Activated naive CD8-positive, alpha-beta T cell treated with anti-CD3 and anti-CD28 coated beads for 36 hours (primary cell): ENCODE measurements around the gene GUF1. TPM values are rescaled to one million over a fixed set of nuclear protein-coding genes. Genes with fewer than 3 reads are reported as not detected.

Source experiments
- DNase-seq: peaks from one replicate; pipeline ENCODE4 v3.0.0; 2021
- H3K27ac Mint-ChIP-seq: one replicate; pipeline ENCODE4 v1.8.0; 2022; ENCODE audit warnings: mild to moderate bottlenecking, moderate library complexity, mixed read lengths
- H3K27me3 Mint-ChIP-seq: one replicate; pipeline ENCODE4 v1.8.0; 2022; ENCODE audit warnings: mild to moderate bottlenecking, mixed read lengths
- H3K36me3 Mint-ChIP-seq: one replicate; pipeline ENCODE4 v1.8.0; 2021; ENCODE audit warnings: mild to moderate bottlenecking, mixed read lengths
- H3K4me1 Mint-ChIP-seq: one replicate; pipeline ENCODE4 v1.8.0; 2021; ENCODE audit warnings: mixed read lengths
- H3K4me3 Mint-ChIP-seq: one replicate; pipeline ENCODE4 v1.8.0; 2022; ENCODE audit warnings: mild to moderate bottlenecking, moderate library complexity, mixed read lengths
- H3K9me3 Mint-ChIP-seq: one replicate; pipeline ENCODE4 v1.8.0; 2022; ENCODE audit warnings: mixed read lengths
- total RNA-seq, 2 experiments: library from RNA; stranded (reverse); gene quantifications; one replicate each; pipeline ENCODE4 v1.2.3, GENCODE V29; 2021

Gene GUF1
- total RNA-seq = 10 to 100 TPM; 52.2 to 54.1 TPM

DNA sequence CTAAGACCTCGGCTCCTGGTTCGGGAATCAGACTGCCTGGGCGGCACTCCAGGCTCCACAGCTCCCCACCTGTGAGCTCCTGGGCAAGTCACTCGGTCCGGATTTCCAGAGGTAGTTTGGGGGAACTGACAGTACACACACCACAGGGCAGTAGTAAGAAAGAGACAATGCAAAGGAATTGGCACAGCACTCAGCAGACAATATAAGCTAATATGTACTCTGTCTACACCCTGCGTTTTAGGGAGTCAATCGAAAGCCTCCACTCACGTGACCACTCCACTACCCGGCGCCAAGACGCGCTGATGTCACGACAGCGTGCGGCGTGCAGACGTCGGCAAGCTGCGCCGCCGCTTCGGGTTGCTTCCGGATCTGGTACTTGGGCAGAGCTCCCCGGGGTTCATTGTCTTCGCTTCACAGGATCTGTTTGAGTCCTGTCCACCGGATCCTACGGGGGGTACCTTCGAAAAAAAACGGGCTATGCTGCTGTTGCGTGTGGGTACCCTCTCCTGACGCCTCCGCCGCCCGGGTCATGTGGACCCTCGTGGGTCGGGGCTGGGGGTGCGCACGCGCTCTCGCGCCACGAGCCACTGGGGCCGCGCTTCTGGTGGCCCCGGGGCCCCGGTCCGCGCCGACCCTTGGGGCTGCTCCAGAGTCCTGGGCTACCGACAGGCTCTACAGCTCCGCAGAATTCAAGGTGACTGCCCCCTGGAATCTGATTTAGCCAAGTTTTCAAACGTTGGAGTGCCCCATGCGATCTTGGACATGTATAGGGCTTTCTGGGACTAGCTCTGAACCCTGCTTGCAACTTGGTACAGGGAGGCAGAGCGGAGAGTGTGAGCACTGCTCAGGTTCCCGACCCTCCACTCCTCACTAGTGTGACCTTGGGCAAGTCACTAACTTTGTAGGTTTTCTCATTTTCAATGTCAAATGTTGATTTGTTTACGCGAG, at the start of gene GUF1:
Gene GUF1 (plus strand): TSS at position 327 of the 948 bp plus-strand sequence. CDS start 203 bp downstream, at position 530.
- peaks cover 13% of the 10 kb centered on the region for H3K36me3 Mint-ChIP-seq
- H3K9me3 Mint-ChIP-seq = no peaks in the 10 kb centered on the region
- H3K27ac Mint-ChIP-seq = peak within 1 kb of the TSS; percentile 97
- H3K27me3 Mint-ChIP-seq = no peaks in the 10 kb centered on the region
- DNase-seq = peak; percentile 88
- H3K4me1 Mint-ChIP-seq = peaks cover 26% of the 10 kb centered on the region
- H3K4me3 Mint-ChIP-seq = peak within 1 kb of the TSS; percentile 97

- Mint-ChIP-seq H3K27ac (no peak overlapping the region), H3K36me3 (no peaks in the 10 kb centered on the region)
Observed at GRCh38 chr4:44629280-44629866, 48.8 kb upstream of the GUF1 start.

DNA sequence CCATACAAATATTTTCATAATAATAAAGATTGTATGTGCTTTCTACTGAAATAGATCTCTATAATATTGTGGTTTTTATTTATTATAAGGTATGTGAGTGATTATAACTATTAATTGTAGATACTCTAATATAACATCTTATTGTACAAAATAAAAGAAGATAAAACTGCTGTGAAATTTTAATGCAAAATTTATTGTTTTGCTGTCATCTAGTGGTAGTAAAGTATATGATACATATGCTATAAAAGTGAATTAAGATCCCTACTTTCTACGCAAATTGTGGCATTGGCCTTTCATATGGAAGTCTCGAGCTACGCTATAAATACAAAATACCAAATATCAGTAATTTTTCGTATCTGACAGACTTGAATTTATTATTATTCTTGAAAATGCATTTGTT, 46.1 kb upstream of the GUF1 start:
- Mint-ChIP-seq H3K9me3 (no peaks in the 10 kb centered on the region), H3K27ac (no peak overlapping the region), H3K36me3 (no peaks in the 10 kb centered on the region), H3K4me3 (no peak overlapping the region), H3K4me1 (peaks cover 1% of the 10 kb centered on the region), H3K27me3 (peaks cover 13% of the 10 kb centered on the region)
- DNase-seq = no peak

More at GRCh38 chr4:44629280-44629866, 48.8 kb upstream of the GUF1 start:
- no peak overlapping the region for H3K4me3 Mint-ChIP-seq
- H3K9me3 Mint-ChIP-seq = no peaks in the 10 kb centered on the region
- peak; percentile 17 for DNase-seq
- H3K4me1 Mint-ChIP-seq = peaks cover 1% of the 10 kb centered on the region
- H3K27me3 Mint-ChIP-seq = peaks cover 5% of the 10 kb centered on the region

- Mint-ChIP-seq H3K4me3 (no peak overlapping the region), H3K27ac (no peak overlapping the region), H3K36me3 (no peaks in the 10 kb centered on the region), H3K27me3 (peaks cover 12% of the 10 kb centered on the region), H3K9me3 (no peaks in the 10 kb centered on the region), H3K4me1 (peaks cover 1% of the 10 kb centered on the region)
- DNase-seq = no peak
Observed at GRCh38 chr4:44632733-44633132, 45.5 kb upstream of the GUF1 start.

DNA sequence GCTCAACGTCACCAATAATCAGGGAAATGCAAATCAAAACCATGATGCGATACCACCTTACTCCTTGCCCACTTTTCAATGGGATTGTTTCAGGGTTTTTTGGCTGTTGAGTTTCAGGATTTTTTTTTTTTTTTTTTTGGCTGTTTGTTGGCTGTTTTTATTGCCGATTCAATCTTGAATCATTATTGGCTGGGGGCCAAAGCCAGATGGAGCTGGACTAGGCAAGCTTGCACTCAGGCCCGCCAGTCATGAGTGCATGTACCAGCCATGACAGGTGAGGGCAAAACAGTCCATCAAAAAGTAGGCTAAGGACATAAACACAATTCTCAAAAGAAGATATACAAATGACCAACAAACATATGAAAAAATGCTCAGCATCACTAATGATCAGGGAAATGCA, 40.1 kb upstream of the GUF1 start:
- H3K4me3 Mint-ChIP-seq = no peak overlapping the region
- no peak overlapping the region for H3K27ac Mint-ChIP-seq
- peaks cover 5% of the 10 kb centered on the region for H3K9me3 Mint-ChIP-seq
- no peaks in the 10 kb centered on the region for H3K4me1 Mint-ChIP-seq
- peaks cover 10% of the 10 kb centered on the region for H3K27me3 Mint-ChIP-seq
- DNase-seq = no peak
- no peaks in the 10 kb centered on the region for H3K36me3 Mint-ChIP-seq

DNA sequence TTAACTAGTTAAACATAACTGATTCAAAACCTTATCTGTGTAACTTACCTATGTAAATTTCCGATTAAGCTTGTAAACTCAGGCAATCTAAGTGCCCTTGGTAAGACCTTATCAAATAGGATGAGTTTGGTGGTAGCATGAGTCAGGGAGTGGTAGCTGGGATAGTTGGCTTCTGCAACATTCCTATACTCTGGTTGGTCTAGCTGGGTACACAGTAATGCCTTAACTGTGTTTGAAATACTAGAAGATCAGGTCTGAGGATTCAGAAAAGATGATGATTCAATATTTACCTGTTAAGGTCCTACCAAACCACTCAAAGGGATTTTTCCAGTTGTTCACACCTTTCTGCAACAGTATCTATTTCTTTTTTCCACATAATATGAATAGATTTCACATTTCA, 32.1 kb upstream of the GUF1 start:
- peaks cover 9% of the 10 kb centered on the region for H3K9me3 Mint-ChIP-seq
- peaks cover 8% of the 10 kb centered on the region for H3K27me3 Mint-ChIP-seq
- H3K4me1 Mint-ChIP-seq = no peaks in the 10 kb centered on the region
- H3K36me3 Mint-ChIP-seq = peaks cover 3% of the 10 kb centered on the region
- DNase-seq = no peak
- no peak overlapping the region for H3K4me3 Mint-ChIP-seq
- no peak overlapping the region for H3K27ac Mint-ChIP-seq

DNA sequence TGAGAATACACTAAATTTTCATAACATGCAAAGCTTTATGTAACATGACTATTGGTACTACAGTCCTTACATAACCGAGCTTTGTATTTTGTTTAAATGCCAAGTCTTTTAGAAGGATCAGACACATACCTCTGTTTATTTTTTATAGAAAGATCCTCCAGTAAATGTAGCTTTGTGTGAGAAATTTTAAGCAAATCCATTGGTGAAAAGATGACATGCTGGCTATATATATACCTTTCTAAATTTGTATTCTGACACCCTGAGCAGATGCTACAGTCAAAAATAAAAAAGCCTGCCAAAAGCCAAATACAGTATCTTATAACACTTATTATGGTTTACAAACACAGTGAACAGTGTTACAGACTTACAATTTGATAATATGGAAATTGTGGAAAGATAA, 26.8 kb upstream of the GUF1 start, which contains the start of gene YIPF7:
Gene YIPF7 (minus strand): TSS at position 201 of the 400 bp plus-strand sequence. CDS start 1,525 bp downstream, outside the sequence.
- Mint-ChIP-seq H3K9me3 (no peaks in the 10 kb centered on the region), H3K27me3 (peaks cover 12% of the 10 kb centered on the region), H3K4me3 (no peak within 1 kb of the TSS), H3K4me1 (no peaks in the 10 kb centered on the region), H3K27ac (no peak within 1 kb of the TSS), H3K36me3 (no peaks in the 10 kb centered on the region)
- DNase-seq = no peak

- no peak overlapping the region for H3K4me3 Mint-ChIP-seq
Observed at GRCh38 chr4:44652002-44652401, 26.2 kb upstream of the GUF1 start.

DNA sequence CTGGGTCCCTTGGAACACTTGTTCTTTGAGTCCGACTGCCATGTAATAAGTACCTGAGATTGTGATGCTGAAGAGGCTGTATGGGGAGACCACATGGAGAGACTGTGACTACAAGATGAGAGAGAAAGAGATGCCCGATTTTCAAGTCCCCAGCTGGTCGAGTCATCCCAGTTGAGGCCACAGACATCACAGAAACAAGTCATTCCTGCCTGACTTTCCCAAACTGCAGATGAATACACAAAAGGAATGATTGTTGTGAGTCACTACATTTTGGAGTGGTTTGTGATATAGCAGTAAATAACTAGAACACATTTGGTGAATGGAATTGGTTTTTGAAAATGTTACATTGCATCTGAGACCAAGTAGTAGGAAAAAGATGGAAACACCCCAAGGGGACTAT, 17.8 kb upstream of the GUF1 start:
- H3K27ac Mint-ChIP-seq = no peak overlapping the region
- no peak for DNase-seq
- no peaks in the 10 kb centered on the region for H3K36me3 Mint-ChIP-seq
- no peak overlapping the region for H3K4me3 Mint-ChIP-seq
- peaks cover 11% of the 10 kb centered on the region for H3K27me3 Mint-ChIP-seq
- H3K9me3 Mint-ChIP-seq = no peaks in the 10 kb centered on the region
- no peaks in the 10 kb centered on the region for H3K4me1 Mint-ChIP-seq

More at GRCh38 chr4:44652002-44652401, 26.2 kb upstream of the GUF1 start:
- Mint-ChIP-seq H3K4me1 (no peaks in the 10 kb centered on the region), H3K27me3 (peaks cover 6% of the 10 kb centered on the region), H3K27ac (no peak overlapping the region), H3K9me3 (no peaks in the 10 kb centered on the region), H3K36me3 (no peaks in the 10 kb centered on the region)
- DNase-seq = no peak

GRCh38 chr4:44661940-44662622, 16.1 kb upstream of the GUF1 start:
- Mint-ChIP-seq H3K27ac (no peak overlapping the region), H3K9me3 (no peaks in the 10 kb centered on the region), H3K4me1 (no peaks in the 10 kb centered on the region), H3K27me3 (peaks cover 11% of the 10 kb centered on the region), H3K36me3 (no peaks in the 10 kb centered on the region), H3K4me3 (no peak overlapping the region)
- no peak for DNase-seq

- no peaks in the 10 kb centered on the region for H3K4me1 Mint-ChIP-seq
- H3K36me3 Mint-ChIP-seq = no peaks in the 10 kb centered on the region
- no peak overlapping the region for H3K27ac Mint-ChIP-seq
- H3K27me3 Mint-ChIP-seq = peaks cover 11% of the 10 kb centered on the region
- H3K4me3 Mint-ChIP-seq = no peak overlapping the region
- no peak for DNase-seq
- no peaks in the 10 kb centered on the region for H3K9me3 Mint-ChIP-seq
Observed at GRCh38 chr4:44662623-44663005, 15.6 kb upstream of the GUF1 start.

DNA sequence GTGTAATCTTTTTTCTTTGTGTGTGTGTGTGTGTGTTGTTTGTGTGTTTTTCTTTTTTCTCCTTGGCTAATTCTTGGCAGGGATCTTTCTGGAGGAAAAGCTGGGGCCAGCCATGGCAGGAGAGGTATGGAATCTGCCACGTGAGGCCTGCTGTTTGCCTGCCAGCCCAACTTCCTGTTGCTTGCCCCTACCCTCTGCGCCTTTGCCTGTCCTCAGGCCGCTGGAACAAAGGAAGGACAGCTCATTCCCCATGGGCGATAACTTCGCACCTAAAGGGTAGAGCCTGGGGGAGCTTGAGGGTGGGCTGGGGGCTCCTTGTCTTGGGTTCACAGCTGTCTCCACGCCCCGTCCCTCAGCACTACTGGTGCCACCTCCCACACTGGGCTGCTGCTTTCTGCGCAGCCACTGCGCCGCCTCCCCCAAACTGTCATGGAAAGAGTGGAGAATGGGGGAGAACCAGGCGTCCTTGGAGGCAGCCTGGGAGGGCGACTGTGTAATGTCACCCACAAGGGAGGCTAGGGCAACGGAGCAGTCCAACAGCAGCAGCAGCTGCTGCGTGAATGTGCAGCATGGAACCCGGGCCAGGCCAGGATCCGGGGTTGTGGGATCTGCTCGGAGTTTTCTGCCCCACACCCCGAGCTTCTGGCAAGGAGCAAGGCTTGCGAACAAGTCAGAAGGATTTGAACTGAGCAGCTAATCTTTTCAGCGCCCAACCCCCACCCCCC, 14.5 kb upstream of the GUF1 start:
- Mint-ChIP-seq H3K4me3 (no peak overlapping the region), H3K36me3 (no peaks in the 10 kb centered on the region), H3K27me3 (peaks cover 8% of the 10 kb centered on the region), H3K27ac (no peak overlapping the region), H3K4me1 (no peaks in the 10 kb centered on the region), H3K9me3 (no peaks in the 10 kb centered on the region)
- no peak for DNase-seq

DNA sequence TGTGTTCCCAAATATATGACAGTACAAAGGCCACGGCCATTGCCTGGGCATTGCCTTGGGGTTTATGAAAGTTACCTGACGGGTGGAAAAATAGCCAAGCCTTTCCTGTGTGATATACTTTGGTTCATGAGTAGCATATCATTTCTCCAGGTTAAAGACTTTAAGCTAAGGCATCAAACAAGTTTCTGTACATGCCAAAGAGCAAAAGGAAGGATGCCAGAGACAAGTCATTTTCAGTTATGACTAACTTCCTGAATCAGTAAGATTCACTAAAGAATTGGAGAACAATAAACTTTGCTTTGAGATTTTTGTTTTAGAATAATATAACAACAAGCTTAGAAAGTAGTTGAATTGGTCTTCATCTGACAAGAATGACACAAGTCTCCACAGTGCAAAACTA, 9.7 kb upstream of the GUF1 start:
- H3K27me3 Mint-ChIP-seq = peaks cover 10% of the 10 kb centered on the region
- no peak overlapping the region for H3K4me3 Mint-ChIP-seq
- no peak for DNase-seq
- no peak overlapping the region for H3K27ac Mint-ChIP-seq
- H3K9me3 Mint-ChIP-seq = no peaks in the 10 kb centered on the region
- no peaks in the 10 kb centered on the region for H3K4me1 Mint-ChIP-seq
- H3K36me3 Mint-ChIP-seq = no peaks in the 10 kb centered on the region

GRCh38 chr4:44670506-44671199, 7.6 kb upstream of the GUF1 start:
- Mint-ChIP-seq H3K27ac (no peak overlapping the region), H3K27me3 (peaks cover 10% of the 10 kb centered on the region), H3K4me1 (no peaks in the 10 kb centered on the region), H3K36me3 (no peaks in the 10 kb centered on the region), H3K9me3 (no peaks in the 10 kb centered on the region), H3K4me3 (no peak overlapping the region)
- DNase-seq = no peak
